MM.1S (cell line): ENCODE data around the gene DTNB.

Experiments
- DNase-seq: peaks from one replicate; pipeline ENCODE4 v3.0.0-alpha.2; 2015
- H2AFZ ChIP-seq: fragments of 300-600 bp; sonication (generic); 2 replicates; pipeline ENCODE4 v1.6.0; 2016; ENCODE audit warnings: antibody characterized with exemption, low read length
- H3F3A ChIP-seq: fragments of 300-600 bp; sonication (generic); 2 replicates; pipeline ENCODE4 v1.6.1; 2016; ENCODE audit warnings: mild to moderate bottlenecking, antibody characterized with exemption, low read length, moderate library complexity, mixed read lengths; ENCODE audit not compliant: insufficient read depth
- H3K27ac ChIP-seq: fragments of 300-600 bp; sonication (generic); 2 replicates; pipeline ENCODE4 v1.5.1; 2016; ENCODE audit warnings: mild to moderate bottlenecking, low read length
- H3K27me3 ChIP-seq: fragments of 300-600 bp; sonication (generic); replicated peaks from 2 replicates; pipeline ENCODE4 v1.6.0; 2016; ENCODE audit warnings: low read length; ENCODE audit not compliant: insufficient read depth
- H3K36me3 ChIP-seq: fragments of 300-600 bp; sonication (generic); replicated peaks from 2 replicates; pipeline ENCODE4 v1.6.1; 2016; ENCODE audit warnings: mild to moderate bottlenecking, low read length, mixed read lengths; ENCODE audit not compliant: insufficient read depth
- H3K4me1 ChIP-seq: fragments of 300-600 bp; sonication (generic); 2 replicates; pipeline ENCODE4 v1.6.1; 2016; ENCODE audit warnings: low read length, mixed read lengths
- H3K4me2 ChIP-seq: fragments of 300-600 bp; sonication (generic); 2 replicates; pipeline ENCODE4 v1.6.0; 2016; ENCODE audit warnings: low read depth, low read length
- H3K4me3 ChIP-seq: fragments of 300-600 bp; sonication (generic); 2 replicates; pipeline ENCODE4 v1.5.1; 2016; ENCODE audit warnings: low read length, mixed read lengths
- H3K79me2 ChIP-seq: fragments of 300-600 bp; sonication (generic); 2 replicates; pipeline ENCODE4 v1.6.1; 2016; ENCODE audit warnings: mixed run types, low read length, mixed read lengths
- H3K9ac ChIP-seq: fragments of 300-600 bp; sonication (generic); 2 replicates; pipeline ENCODE4 v1.6.1; 2016; ENCODE audit warnings: low read length, mixed read lengths
- H3K9me2 ChIP-seq: fragments of 300-600 bp; sonication (generic); replicated peaks from 2 replicates; pipeline ENCODE4 v1.6.1; 2016; ENCODE audit warnings: mild to moderate bottlenecking, low read length, mixed read lengths; ENCODE audit not compliant: insufficient read depth
- H3K9me3 ChIP-seq: fragments of 300-600 bp; sonication (generic); replicated peaks from 2 replicates; pipeline ENCODE4 v1.6.1; 2016; ENCODE audit warnings: mild to moderate bottlenecking, low read length, mixed read lengths; ENCODE audit not compliant: insufficient read depth
- H4K20me1 ChIP-seq: fragments of 300-600 bp; sonication (generic); 2 replicates; pipeline ENCODE4 v1.6.1; 2016; ENCODE audit warnings: mild to moderate bottlenecking, low read length, moderate library complexity, mixed read lengths; ENCODE audit not compliant: insufficient read depth
- EZH2 ChIP-seq: fragments of 300-600 bp; sonication (generic); optimal IDR thresholded peaks from 2 replicates; pipeline ENCODE3; 2017; ENCODE audit warnings: low read depth, mild to moderate bottlenecking, antibody characterized with exemption, low read length, mixed read lengths
- EZH2phosphoT487 ChIP-seq: fragments of 300-600 bp; sonication (generic); IDR thresholded peaks from 2 replicates; pipeline ENCODE4 v1.6.1; 2018; ENCODE audit warnings: antibody characterized with exemption, low read length
- TF ChIP-seq, protein P1 (sequence below): fragments of 300-600 bp; sonication (generic); IDR thresholded peaks from 2 replicates; pipeline ENCODE4 v1.5.1; 2016; ENCODE audit warnings: antibody characterized with exemption, low read length, mixed read lengths

DTNB gene

DNA sequence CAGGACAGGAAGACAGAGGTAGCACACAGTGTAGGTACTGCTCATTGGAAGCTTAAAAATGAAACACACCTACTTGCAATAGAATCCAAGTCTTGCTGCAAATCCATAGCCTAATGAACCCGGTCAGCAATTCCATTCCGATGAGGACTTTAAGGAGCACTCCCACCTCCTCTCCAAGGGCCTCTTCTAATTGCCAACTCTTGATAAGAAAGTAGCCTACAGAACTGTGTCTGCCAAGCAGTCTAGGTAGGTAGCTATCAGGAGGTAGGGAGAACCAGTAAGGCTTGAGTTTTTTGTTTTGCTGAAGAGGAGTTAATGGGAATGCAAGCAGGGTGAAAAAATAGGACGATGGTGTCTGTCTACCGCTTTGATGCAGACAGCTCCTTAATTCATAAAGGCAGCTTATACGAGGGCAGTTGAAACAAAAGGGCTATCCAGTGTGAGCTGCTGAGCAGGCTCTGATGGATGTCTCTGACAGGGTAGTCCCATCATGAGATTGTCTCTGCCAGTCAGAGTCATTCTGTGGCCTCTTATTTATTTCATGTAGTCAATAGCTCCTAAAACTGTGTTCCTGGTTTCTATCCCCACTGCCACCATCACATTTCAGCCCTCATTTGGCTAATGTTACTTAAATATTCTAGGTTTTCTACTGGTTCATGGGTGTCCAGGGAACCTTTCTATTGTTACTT lies 176.0 kb downstream of the DTNB start:
- no peak overlapping the region for H3K4me3 ChIP-seq
- H3K9me3 ChIP-seq, result no peaks in the 10 kb centered on the region
- H3K4me2 ChIP-seq, result no peak overlapping the region; the same call in 1 of the 2 replicates
- DNase-seq, result no peak
- no peaks in the 10 kb centered on the region for H3K4me1 ChIP-seq
- no peaks in the 10 kb centered on the region for H3F3A ChIP-seq
- no peaks in the 10 kb centered on the region for H3K79me2 ChIP-seq
- H3K9ac ChIP-seq, result no peak overlapping the region
- no peaks in the 10 kb centered on the region for H3K27me3 ChIP-seq
- no peaks in the 10 kb centered on the region for H4K20me1 ChIP-seq
- no peak overlapping the region for H2AFZ ChIP-seq
- no peaks in the 10 kb centered on the region for H3K36me3 ChIP-seq
- H3K27ac ChIP-seq, result peak overlapping the region; percentile 2; the same call in 1 of the 2 replicates
- TF ChIP-seq, protein P1, sequence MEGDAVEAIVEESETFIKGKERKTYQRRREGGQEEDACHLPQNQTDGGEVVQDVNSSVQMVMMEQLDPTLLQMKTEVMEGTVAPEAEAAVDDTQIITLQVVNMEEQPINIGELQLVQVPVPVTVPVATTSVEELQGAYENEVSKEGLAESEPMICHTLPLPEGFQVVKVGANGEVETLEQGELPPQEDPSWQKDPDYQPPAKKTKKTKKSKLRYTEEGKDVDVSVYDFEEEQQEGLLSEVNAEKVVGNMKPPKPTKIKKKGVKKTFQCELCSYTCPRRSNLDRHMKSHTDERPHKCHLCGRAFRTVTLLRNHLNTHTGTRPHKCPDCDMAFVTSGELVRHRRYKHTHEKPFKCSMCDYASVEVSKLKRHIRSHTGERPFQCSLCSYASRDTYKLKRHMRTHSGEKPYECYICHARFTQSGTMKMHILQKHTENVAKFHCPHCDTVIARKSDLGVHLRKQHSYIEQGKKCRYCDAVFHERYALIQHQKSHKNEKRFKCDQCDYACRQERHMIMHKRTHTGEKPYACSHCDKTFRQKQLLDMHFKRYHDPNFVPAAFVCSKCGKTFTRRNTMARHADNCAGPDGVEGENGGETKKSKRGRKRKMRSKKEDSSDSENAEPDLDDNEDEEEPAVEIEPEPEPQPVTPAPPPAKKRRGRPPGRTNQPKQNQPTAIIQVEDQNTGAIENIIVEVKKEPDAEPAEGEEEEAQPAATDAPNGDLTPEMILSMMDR, result no peak
- TF ChIP-seq EZH2phosphoT487 (no peak), EZH2 (no peak)
- no peaks in the 10 kb centered on the region for H3K9me2 ChIP-seq

DNA sequence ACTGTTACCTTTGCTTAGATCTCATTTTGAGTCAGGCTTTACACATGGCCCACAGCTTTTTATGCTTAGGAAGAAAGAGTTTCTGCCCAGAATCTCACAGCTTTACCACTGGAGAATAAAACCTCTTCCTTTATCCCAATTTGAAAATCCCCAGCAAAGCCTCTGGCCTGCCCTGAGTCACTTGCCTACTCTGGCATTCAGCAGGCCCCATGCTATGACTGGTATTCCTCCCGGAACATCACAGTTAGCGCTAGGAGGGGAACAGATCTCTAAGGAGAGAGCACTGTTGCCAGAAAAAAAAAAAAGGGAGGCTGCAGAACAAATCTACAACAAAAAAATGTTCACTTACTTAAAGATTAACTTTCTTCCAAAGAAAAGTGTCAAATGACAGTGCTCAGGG lies 178.8 kb downstream of the DTNB start:
- no peaks in the 10 kb centered on the region for H3K79me2 ChIP-seq

DNA sequence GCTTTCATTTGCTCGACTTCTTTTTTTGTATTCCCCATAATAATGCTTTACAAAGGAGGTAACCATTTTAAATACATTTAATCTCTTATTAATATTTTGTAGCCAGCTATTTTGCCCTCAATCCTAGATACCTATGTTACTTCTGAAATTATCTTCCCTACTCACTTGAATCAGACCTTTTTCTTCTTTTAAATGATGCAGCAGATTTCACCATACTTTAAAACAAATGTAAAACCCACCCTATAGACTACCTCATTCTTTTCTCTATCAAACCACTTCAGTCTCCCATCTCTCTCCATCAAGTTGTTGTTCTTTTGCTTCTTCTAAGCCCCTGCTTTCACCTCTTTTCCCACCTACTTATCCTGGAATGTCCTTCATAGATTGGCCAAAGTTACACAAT lies 180.2 kb downstream of the DTNB start:
- Histone ChIP-seq H3K9me2 (no peaks in the 10 kb centered on the region), H4K20me1 (no peaks in the 10 kb centered on the region), H2AFZ (no peak overlapping the region), H3K4me3 (no peak overlapping the region), H3K4me1 (no peaks in the 10 kb centered on the region), H3K4me2 (no peak overlapping the region), H3K36me3 (no peaks in the 10 kb centered on the region), H3F3A (no peaks in the 10 kb centered on the region), H3K27ac (no peak overlapping the region), H3K9ac (no peak overlapping the region), H3K9me3 (no peaks in the 10 kb centered on the region), H3K79me2 (no peaks in the 10 kb centered on the region), H3K27me3 (no peaks in the 10 kb centered on the region)
- no peak for DNase-seq
- TF ChIP-seq EZH2phosphoT487 (no peak), EZH2 (no peak)
- TF ChIP-seq, protein P1, result no peak

More for the DNA sequence above, 178.8 kb downstream of the DTNB start:
- Histone ChIP-seq H3K4me2 (no peak overlapping the region), H2AFZ (no peak overlapping the region), H3K9ac (no peak overlapping the region), H3K4me1 (no peaks in the 10 kb centered on the region), H3K27ac (no peak overlapping the region), H3K36me3 (no peaks in the 10 kb centered on the region), H4K20me1 (no peaks in the 10 kb centered on the region), H3F3A (no peaks in the 10 kb centered on the region), H3K9me2 (no peaks in the 10 kb centered on the region), H3K9me3 (no peaks in the 10 kb centered on the region), H3K4me3 (no peak overlapping the region), H3K27me3 (no peaks in the 10 kb centered on the region)
- DNase-seq, result no peak
- TF ChIP-seq, protein P1, result no peak
- TF ChIP-seq EZH2 (no peak), EZH2phosphoT487 (no peak)
